Upper lobe of left lung (tissue), 4 donors: ENCODE results near the gene IL1RAPL2.

ENCODE experiments used
- POLR2A ChIP-seq, 4 donors: fragments of 450-650 bp; IDR thresholded peaks; one replicate each; pipeline ENCODE4 v1.5.1; 2016 to 2017; ENCODE audit warnings: antibody characterized with exemption in 4 of 4, mild to moderate bottlenecking in 2 of 4
- TF ChIP-seq, protein P1 (sequence below), 6 experiments: fragments of 450-650 bp in 4 of 6; fragments of 200-600 bp in 2 of 6; sonication (generic) in 2 of 6; IDR thresholded peaks; one replicate each; pipeline ENCODE4 v1.5.1; 2016 to 2019; ENCODE audit warnings: antibody characterized with exemption in 6 of 6

DNA sequence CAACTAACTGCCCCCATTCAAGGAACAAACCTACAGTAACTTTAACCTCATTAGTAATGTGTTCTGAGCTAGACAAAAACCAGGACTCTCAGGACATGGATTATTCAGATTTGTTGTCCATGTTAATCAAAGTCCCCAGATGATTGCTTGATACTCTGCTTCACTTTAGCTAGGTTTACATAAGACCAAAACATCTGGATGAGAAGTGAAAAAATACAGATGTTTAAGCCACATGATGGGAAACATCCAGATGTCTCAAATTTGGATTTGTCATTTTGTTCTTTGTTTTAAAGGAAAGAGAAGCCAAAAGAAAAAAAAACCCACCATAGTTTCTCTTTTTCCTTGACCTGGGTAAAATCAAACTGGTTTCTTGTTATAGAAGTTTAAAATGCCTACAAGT is 1207.8 kb downstream of the IL1RAPL2 start:
- TF ChIP-seq, protein P1, sequence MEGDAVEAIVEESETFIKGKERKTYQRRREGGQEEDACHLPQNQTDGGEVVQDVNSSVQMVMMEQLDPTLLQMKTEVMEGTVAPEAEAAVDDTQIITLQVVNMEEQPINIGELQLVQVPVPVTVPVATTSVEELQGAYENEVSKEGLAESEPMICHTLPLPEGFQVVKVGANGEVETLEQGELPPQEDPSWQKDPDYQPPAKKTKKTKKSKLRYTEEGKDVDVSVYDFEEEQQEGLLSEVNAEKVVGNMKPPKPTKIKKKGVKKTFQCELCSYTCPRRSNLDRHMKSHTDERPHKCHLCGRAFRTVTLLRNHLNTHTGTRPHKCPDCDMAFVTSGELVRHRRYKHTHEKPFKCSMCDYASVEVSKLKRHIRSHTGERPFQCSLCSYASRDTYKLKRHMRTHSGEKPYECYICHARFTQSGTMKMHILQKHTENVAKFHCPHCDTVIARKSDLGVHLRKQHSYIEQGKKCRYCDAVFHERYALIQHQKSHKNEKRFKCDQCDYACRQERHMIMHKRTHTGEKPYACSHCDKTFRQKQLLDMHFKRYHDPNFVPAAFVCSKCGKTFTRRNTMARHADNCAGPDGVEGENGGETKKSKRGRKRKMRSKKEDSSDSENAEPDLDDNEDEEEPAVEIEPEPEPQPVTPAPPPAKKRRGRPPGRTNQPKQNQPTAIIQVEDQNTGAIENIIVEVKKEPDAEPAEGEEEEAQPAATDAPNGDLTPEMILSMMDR (IDR thresholded peaks at IDR 0.05): no peak
- no peak for TF ChIP-seq POLR2A (IDR thresholded peaks at IDR 0.05)
